Common myeloid progenitor, CD34-positive (primary cell): ENCODE results near the gene TRAPPC8.
"Not testable (repeated sequence)": the region's sequence is repeated elsewhere in the genome, so short reads cannot be mapped to it uniquely, and the experiment has no call there.

Experiments
- CTCF ChIA-PET: fragments of 350-600 bp; sonication (Branson Sonifier 250); formaldehyde crosslinking; loops from one replicate; lab custom pipeline; 2021; ENCODE audit warnings: antibody characterized with exemption; lab: Charles Lee
- POLR2A ChIA-PET: fragments of 350-600 bp; sonication (Branson Sonifier 250); formaldehyde crosslinking; loops from one replicate; lab custom pipeline; 2021; ENCODE audit warnings: antibody characterized with exemption; lab: Charles Lee
- DNase-seq, 3 donors: peaks; one replicate each; pipeline versions ENCODE4 v3.0.0 to v3.0.0-alpha.2; 2013
- H3K27ac ChIP-seq, 2 experiments: 1 replicate in 1 of 2; 2 replicates in 1 of 2; pipeline ENCODE4 v1.7.0; 2013; ENCODE audit warnings: inconsistent platforms in 2 of 2, low read length in 2 of 2, mild to moderate bottlenecking in 2 of 2, low read depth in 1 of 2, moderate library complexity in 1 of 2; ENCODE audit not compliant: severe bottlenecking in 2 of 2, insufficient read depth in 1 of 2, poor library complexity in 1 of 2
- H3K27me3 ChIP-seq, 5 experiments: replicated peaks in 2 of 5; 1 replicate in 3 of 5; 2 replicates in 2 of 5; pipeline versions ENCODE4 v1.6.1 to v1.7.0; 2013; ENCODE audit warnings: low read length in 4 of 5, mild to moderate bottlenecking in 2 of 5, moderate library complexity in 2 of 5, inconsistent platforms in 1 of 5; ENCODE audit not compliant: insufficient read depth in 5 of 5, control insufficient read depth in 4 of 5
- H3K36me3 ChIP-seq, 4 experiments: 1 replicate in 2 of 4; 2 replicates in 2 of 4; pipeline versions ENCODE4 v1.6.1 to v1.7.0; 2013; ENCODE audit warnings: low read length in 3 of 4, control low read depth in 1 of 4, mild to moderate bottlenecking in 1 of 4; ENCODE audit not compliant: control insufficient read depth in 4 of 4, insufficient read depth in 4 of 4
- H3K4me1 ChIP-seq, 4 experiments: 1 replicate in 3 of 4; 2 replicates in 1 of 4; pipeline versions ENCODE4 v1.6.1 to v1.7.1; 2013; ENCODE audit warnings: low read length in 3 of 4, mild to moderate bottlenecking in 3 of 4, control low read depth in 1 of 4, inconsistent platforms in 1 of 4, moderate library complexity in 1 of 4; ENCODE audit not compliant: control insufficient read depth in 4 of 4, insufficient read depth in 4 of 4; ENCODE audit errors: control extremely low read depth in 1 of 4
- H3K4me3 ChIP-seq, 7 experiments: 1 replicate in 4 of 7; 2 replicates in 3 of 7; pipeline versions ENCODE4 v1.5.1 to v1.7.0; 2013; ENCODE audit warnings: mild to moderate bottlenecking in 7 of 7, low read length in 6 of 7, moderate library complexity in 6 of 7, inconsistent platforms in 2 of 7, low read depth in 2 of 7, control low read depth in 1 of 7; ENCODE audit not compliant: insufficient read depth in 4 of 7, control insufficient read depth in 1 of 7; ENCODE audit errors: extremely low read depth in 1 of 7
- H3K9me3 ChIP-seq, 5 experiments: 1 replicate in 4 of 5; 2 replicates in 1 of 5; pipeline versions ENCODE4 v1.6.1 to v1.7.1; 2013; ENCODE audit warnings: low read length in 4 of 5, mild to moderate bottlenecking in 2 of 5, inconsistent platforms in 1 of 5, low read depth in 1 of 5, moderate library complexity in 1 of 5; ENCODE audit not compliant: control insufficient read depth in 4 of 5, insufficient read depth in 2 of 5; ENCODE audit errors: control extremely low read depth in 1 of 5
- WGBS: methylation state at CpG from one replicate; pipeline ENCODE4 v1.1.5; 2013; ENCODE audit not compliant: insufficient coverage; 5-methylcytosine and 5-hydroxymethylcytosine counted together

The TRAPPC8 gene

GRCh38 chr18:31931163-31931885 is 11.6 kb downstream of the TRAPPC8 start:
- Histone ChIP-seq H3K36me3 (peaks cover 13 to 37% (median 24%) of the 10 kb centered on the region in 4 experiments), H3K9me3 (no peaks in the 10 kb centered on the region), H3K4me3 (no peak overlapping the region), H3K4me1 (no peaks in the 10 kb centered on the region), H3K27me3 (no peaks in the 10 kb centered on the region), H3K27ac (no peak overlapping the region)
- no peak for DNase-seq
- ChIA-PET CTCF (interaction anchor here (1.1 kb wide), 1 partner anchor 9 kb away, joined by 3 read pairs; no protein-coding TSS in a partner anchor), POLR2A (interaction anchor here (1.3 kb wide), 1 partner anchor 11 kb away, joined by 4 read pairs; the partner anchor contains the start of gene TRAPPC8)
- no CpG with 5 or more reads among the region's 6 CpGs for WGBS

- ChIA-PET POLR2A (no interaction called here), CTCF (no interaction called here)
- no peak for DNase-seq
- Histone ChIP-seq H3K4me1 (no peaks in the 10 kb centered on the region), H3K27ac (no peak overlapping the region), H3K36me3 (peaks cover 10 to 45% (median 29%) of the 10 kb centered on the region in 4 experiments), H3K4me3 (no peak overlapping the region), H3K27me3 (no peaks in the 10 kb centered on the region), H3K9me3 (no peaks in the 10 kb centered on the region)
These were observed 13.7 kb downstream of the TRAPPC8 start for GRCh38 chr18:31929273-31929672.

GRCh38 chr18:31926988-31927387 is 15.9 kb downstream of the TRAPPC8 start:
- peaks cover 14 to 55% (median 33%) of the 10 kb centered on the region in 4 experiments for H3K36me3 ChIP-seq
- H3K27ac ChIP-seq, POLR2A ChIA-PET, H3K9me3 ChIP-seq, DNase-seq, H3K27me3 ChIP-seq, H3K4me1 ChIP-seq, H3K4me3 ChIP-seq: not testable (repeated sequence)
- CTCF ChIA-PET = interaction anchor here (1.0 kb wide), 1 partner anchor 18 kb away, joined by 3 read pairs; no protein-coding TSS in a partner anchor
- 97% methylated on average over 3 of the region's 5 CpGs for WGBS

- H3K27me3 ChIP-seq = no peaks in the 10 kb centered on the region
- ChIA-PET POLR2A (no interaction called here), CTCF (interaction anchor here (1.2 to 1.3 kb wide), 2 partner anchors 11 to 388 kb away, joined by 3 to 4 read pairs; no protein-coding TSS in a partner anchor)
- H3K36me3 ChIP-seq = peaks cover 3 to 26% (median 14%) of the 10 kb centered on the region in 4 experiments
- WGBS = 88% methylated on average over 1 of the region's 3 CpGs
- H3K4me1 ChIP-seq = no peaks in the 10 kb centered on the region
- no peaks in the 10 kb centered on the region for H3K9me3 ChIP-seq
- H3K27ac ChIP-seq = peak overlapping the region in 1 of 2 experiments; percentile 14
- peak in 1 of 3 donors; percentile 1 for DNase-seq
- no peak overlapping the region for H3K4me3 ChIP-seq
These were observed 22.7 kb downstream of the TRAPPC8 start for GRCh38 chr18:31920277-31920676.

GRCh38 chr18:31919366-31919765 is 23.6 kb downstream of the TRAPPC8 start:
- H3K9me3 ChIP-seq, H3K4me3 ChIP-seq, H3K27me3 ChIP-seq, H3K4me1 ChIP-seq, CTCF ChIA-PET, DNase-seq, H3K27ac ChIP-seq, POLR2A ChIA-PET: not testable (repeated sequence)
- H3K36me3 ChIP-seq = peaks cover 3 to 28% (median 16%) of the 10 kb centered on the region in 4 experiments
- WGBS = 93% methylated on average over 3 of the region's 5 CpGs

GRCh38 chr18:31918733-31919132 is 24.2 kb downstream of the TRAPPC8 start:
- DNase-seq = no peak
- ChIA-PET CTCF (no interaction called here), POLR2A (no interaction called here)
- Histone ChIP-seq H3K9me3 (no peaks in the 10 kb centered on the region), H3K27ac (no peak overlapping the region), H3K4me1 (no peaks in the 10 kb centered on the region), H3K27me3 (no peaks in the 10 kb centered on the region), H3K36me3 (peaks cover 3 to 27% (median 19%) of the 10 kb centered on the region in 4 experiments), H3K4me3 (no peak overlapping the region)
- no CpG with 5 or more reads among the region's 1 CpG for WGBS

- Histone ChIP-seq H3K27me3 (no peaks in the 10 kb centered on the region), H3K27ac (no peak overlapping the region), H3K4me1 (no peaks in the 10 kb centered on the region), H3K4me3 (no peak overlapping the region), H3K36me3 (peaks cover 23 to 78% (median 39%) of the 10 kb centered on the region in 4 experiments), H3K9me3 (no peaks in the 10 kb centered on the region)
- CTCF ChIA-PET = no interaction called here
- no peak for DNase-seq
- POLR2A ChIA-PET = no interaction called here
These were observed 41.9 kb downstream of the TRAPPC8 start for GRCh38 chr18:31901063-31901462.
